ENCODE measurements around the gene HLF.

HLF gene

GRCh38 chr17:55366020-55366481, 101.3 kb downstream of the HLF start:
- peak; percentile 22 for DNase-seq

DNA sequence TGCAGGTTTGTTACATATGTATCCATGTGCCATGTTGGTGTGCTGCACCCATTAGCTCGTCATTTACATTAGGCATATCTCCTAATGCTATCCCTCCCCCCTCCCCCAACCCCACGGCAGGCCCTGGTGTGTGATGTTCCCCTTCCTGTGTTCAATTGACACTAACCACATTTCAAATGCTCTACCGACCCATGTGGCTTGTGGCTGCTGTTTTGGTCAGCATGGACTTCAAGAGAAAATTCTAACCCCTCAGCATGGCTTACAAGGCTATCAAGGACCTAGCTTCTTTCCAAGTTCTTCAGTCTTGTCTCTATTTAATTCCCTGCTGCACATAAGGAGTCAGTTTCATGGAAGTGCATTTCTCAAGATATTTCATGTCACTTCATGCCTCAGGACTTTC, 103.9 kb downstream of the HLF start:
- DNase-seq, result no peak

Measured in retina (tissue), 1 donor.